Immature natural killer cell (primary cell): ENCODE results near the gene CMPK1. TPM values are rescaled to one million over a fixed set of nuclear protein-coding genes. Genes with fewer than 3 reads are reported as not detected.

Experiments
- DNase-seq, 3 donors: peaks; one replicate each; pipeline ENCODE4 v3.0.0; 2022; ENCODE audit warnings: mixed read lengths in 1 of 3
- H3K27ac Mint-ChIP-seq, 6 donors: one replicate each; pipeline ENCODE4 v1.8.0; 2020; ENCODE audit warnings: mixed read lengths in 6 of 6, mild to moderate bottlenecking in 5 of 6, inconsistent platforms in 4 of 6, moderate library complexity in 3 of 6
- H3K27me3 Mint-ChIP-seq, 3 donors: one replicate each; pipeline ENCODE4 v1.8.0; 2020 to 2021; ENCODE audit warnings: low read depth in 3 of 3, mild to moderate bottlenecking in 3 of 3, mixed read lengths in 3 of 3, moderate library complexity in 3 of 3, inconsistent platforms in 1 of 3
- H3K36me3 Mint-ChIP-seq, 3 donors: one replicate each; pipeline ENCODE4 v1.8.0; 2020; ENCODE audit warnings: mixed read lengths in 3 of 3, inconsistent platforms in 2 of 3, mild to moderate bottlenecking in 2 of 3
- H3K4me1 Mint-ChIP-seq, 2 donors: one replicate each; pipeline ENCODE4 v1.8.0; 2020; ENCODE audit warnings: inconsistent platforms in 2 of 2, mild to moderate bottlenecking in 2 of 2, mixed read lengths in 2 of 2, moderate library complexity in 1 of 2
- H3K4me3 Mint-ChIP-seq, 5 donors: one replicate each; pipeline ENCODE4 v1.8.0; 2020; ENCODE audit warnings: mild to moderate bottlenecking in 5 of 5, mixed read lengths in 5 of 5, inconsistent platforms in 3 of 5, moderate library complexity in 3 of 5
- H3K9me3 Mint-ChIP-seq, 6 donors: one replicate each; pipeline ENCODE4 v1.8.0; 2020; ENCODE audit warnings: mild to moderate bottlenecking in 6 of 6, mixed read lengths in 6 of 6, inconsistent platforms in 4 of 6, moderate library complexity in 3 of 6
- polyA plus RNA-seq, 3 donors: library from polyadenylated mRNA; unstranded; fragments of 300-500 nt; fragmentation: Illumina TruSeq; gene quantifications; one replicate each; pipeline ENCODE4 v1.2.3, GENCODE V29; 2021

CMPK1 gene
- polyA plus RNA-seq, 3 donors from 2014 or later = 122 to 171 (median 140) TPM

DNA sequence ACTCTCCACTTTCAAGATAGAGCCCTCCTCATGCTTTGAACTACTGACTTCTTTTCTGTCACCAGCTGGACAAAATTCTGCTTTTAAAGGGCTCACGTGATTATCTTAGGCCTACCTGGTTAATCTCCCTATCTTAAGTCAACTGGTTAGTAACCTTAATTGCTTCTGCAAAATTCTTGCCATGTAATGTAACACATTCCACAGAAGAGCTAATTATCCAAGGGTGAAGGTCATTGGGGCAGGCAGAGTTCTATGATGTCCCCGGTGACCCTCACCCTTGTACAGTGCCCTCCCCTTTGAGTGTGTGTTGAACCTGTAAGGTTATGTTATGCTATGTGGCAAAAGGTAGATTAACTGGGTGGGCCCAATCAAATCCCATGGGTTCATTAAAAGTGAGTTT is 57.3 kb downstream of the CMPK1 start:
- no peaks in the 10 kb centered on the region for H3K4me1 Mint-ChIP-seq
- H3K4me3 Mint-ChIP-seq = no peak overlapping the region
- no peak overlapping the region for H3K27ac Mint-ChIP-seq
- peaks cover 2 to 5% (median 3%) of the 10 kb centered on the region in 3 donors for H3K27me3 Mint-ChIP-seq
- H3K36me3 Mint-ChIP-seq = peaks cover 0 to 4% (median 0%) of the 10 kb centered on the region in 3 donors
- H3K9me3 Mint-ChIP-seq = no peaks in the 10 kb centered on the region
- DNase-seq = no peak

DNA sequence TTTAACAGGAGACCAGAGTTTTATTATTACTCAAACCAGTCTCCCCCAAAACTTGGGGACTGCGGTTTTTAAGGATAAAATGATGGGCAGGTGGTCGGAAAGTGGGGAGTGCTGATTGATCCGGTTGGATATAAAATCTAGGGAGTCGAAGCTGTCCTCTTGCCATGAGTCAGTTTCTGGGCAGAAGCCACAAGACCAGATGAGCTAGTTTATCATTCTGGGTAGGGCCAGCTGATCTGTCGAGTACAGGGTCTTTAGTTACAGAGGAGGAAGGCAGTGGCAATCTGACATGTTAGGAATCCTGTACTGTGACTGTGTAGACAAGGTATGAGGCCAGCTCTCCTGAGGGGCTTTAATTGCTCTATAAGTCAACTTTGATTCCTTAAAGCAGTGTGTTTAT is 59.6 kb downstream of the CMPK1 start:
- H3K4me3 Mint-ChIP-seq = no peak overlapping the region
- no peak for DNase-seq

DNA sequence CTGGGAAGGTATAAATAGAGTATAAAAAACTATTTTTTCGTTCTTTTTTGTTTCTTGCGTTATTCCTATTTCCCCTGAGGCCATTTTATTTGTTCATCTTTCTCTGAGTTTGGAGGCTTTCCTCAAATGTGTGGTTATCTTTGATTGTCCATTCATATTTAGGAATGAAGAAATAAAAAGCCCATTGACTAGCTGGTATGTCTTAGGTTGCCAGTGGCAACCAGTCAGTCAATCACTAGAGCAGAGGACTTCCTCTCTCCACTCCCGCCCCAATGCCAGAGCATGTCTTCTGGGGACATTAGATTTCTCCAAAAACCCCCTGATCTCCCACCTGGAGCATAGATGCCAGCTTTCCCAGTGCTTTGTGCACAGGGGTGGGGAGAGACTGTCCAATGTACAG is 61.8 kb downstream of the CMPK1 start:
- H3K27me3 Mint-ChIP-seq = peaks cover 2 to 9% (median 3%) of the 10 kb centered on the region in 3 donors
- H3K27ac Mint-ChIP-seq = no peak overlapping the region
- no peak overlapping the region for H3K4me3 Mint-ChIP-seq
- H3K36me3 Mint-ChIP-seq = peaks cover 0 to 4% (median 0%) of the 10 kb centered on the region in 3 donors
- no peaks in the 10 kb centered on the region for H3K9me3 Mint-ChIP-seq
- DNase-seq = no peak
- no peaks in the 10 kb centered on the region for H3K4me1 Mint-ChIP-seq

More for the DNA sequence above, 59.6 kb downstream of the CMPK1 start:
- Mint-ChIP-seq H3K36me3 (peaks cover 0 to 4% (median 0%) of the 10 kb centered on the region in 3 donors), H3K27ac (no peak overlapping the region), H3K27me3 (peaks cover 2 to 5% (median 3%) of the 10 kb centered on the region in 3 donors), H3K4me1 (no peaks in the 10 kb centered on the region), H3K9me3 (no peaks in the 10 kb centered on the region)

DNA sequence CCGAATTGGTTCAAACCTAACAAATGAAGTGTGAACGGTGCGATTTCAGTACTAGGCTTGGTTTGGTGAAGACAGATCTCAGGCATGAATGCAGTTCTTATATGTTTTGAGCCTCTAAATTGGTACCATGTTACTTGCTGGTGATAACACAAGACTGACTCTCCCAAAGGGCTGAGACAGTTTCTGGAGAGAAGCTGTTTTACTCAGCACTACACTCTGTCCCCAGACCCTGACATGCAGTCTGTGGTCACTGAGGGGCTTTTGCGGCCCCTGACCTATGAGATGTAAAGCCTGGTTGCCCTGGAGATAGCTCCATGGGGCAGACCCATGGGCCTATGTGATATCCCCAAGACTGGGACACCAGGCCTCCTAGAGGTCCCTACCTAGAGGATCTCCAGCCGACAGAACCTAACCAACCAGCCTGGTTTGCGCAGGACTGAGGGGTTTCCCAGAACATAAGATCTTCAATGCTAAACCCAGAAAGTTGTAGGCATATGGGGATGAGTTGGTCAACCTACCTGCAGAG is 63.1 kb downstream of the CMPK1 start:
- Mint-ChIP-seq H3K27me3 (peaks cover 0 to 9% (median 3%) of the 10 kb centered on the region in 3 donors), H3K36me3 (peaks cover 0 to 9% (median 0%) of the 10 kb centered on the region in 3 donors), H3K27ac (no peak overlapping the region), H3K4me3 (no peak overlapping the region), H3K4me1 (no peaks in the 10 kb centered on the region), H3K9me3 (peaks cover 0 to 1% (median 0%) of the 10 kb centered on the region in 6 donors)
- DNase-seq = no peak

DNA sequence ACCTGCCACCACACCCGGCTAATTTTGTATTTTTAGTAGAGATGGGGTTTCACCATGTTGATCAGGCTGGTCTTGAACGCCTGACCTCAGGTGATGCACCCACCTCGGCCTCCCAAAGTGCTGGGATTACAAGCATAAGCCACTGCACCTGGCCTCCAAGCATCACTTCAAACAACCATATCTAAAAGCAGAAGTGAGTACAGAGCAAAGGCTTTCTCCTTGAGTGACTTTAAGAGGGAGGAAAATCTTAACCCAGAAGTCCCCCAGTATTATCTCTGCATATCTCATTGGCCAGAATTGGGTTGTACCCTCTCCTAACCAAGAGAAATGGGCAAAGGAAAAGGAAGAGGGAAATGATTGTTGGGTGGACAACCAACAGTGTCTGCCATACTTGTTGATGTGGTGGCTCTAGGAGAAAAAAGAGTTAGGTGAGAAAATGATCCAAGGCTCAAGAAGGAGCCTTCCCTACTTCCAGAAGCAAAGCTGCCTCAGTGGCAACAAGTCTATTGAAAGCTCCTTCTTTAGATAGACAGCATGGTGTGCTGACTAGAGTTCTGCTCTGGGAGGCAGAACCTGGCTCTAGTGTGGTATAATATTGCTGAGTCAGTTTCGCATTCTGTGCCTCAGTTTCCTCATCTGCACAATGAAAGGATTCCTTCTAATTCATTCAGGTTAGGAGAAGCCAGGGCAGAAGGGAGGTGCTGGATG is 65.7 kb downstream of the CMPK1 start:
- Mint-ChIP-seq H3K9me3 (peaks cover 0 to 1% (median 0%) of the 10 kb centered on the region in 6 donors), H3K36me3 (peaks cover 0 to 5% (median 0%) of the 10 kb centered on the region in 3 donors), H3K4me1 (no peaks in the 10 kb centered on the region), H3K27ac (no peak overlapping the region), H3K4me3 (no peak overlapping the region), H3K27me3 (peaks cover 2 to 7% (median 2%) of the 10 kb centered on the region in 3 donors)
- DNase-seq = no peak

DNA sequence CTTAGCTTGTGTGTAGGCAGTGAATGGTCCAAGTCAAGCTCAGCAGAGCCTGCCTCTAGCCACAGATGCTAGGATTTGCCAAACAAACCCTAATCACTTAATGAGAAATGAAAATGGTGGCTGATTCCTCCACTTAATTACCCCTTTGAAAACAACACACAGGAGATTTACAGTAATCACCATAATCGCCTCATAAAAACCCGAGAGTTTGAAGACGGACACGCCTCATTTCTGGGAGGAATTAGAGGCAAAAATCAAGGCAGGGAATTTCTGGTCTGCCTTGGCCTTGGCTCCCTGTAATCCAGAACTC is 66.2 kb downstream of the CMPK1 start:
- H3K4me3 Mint-ChIP-seq = no peak overlapping the region
- H3K4me1 Mint-ChIP-seq = no peaks in the 10 kb centered on the region
- peaks cover 0 to 1% (median 0%) of the 10 kb centered on the region in 6 donors for H3K9me3 Mint-ChIP-seq
- DNase-seq = no peak
- H3K27ac Mint-ChIP-seq = no peak overlapping the region
- peaks cover 0 to 5% (median 0%) of the 10 kb centered on the region in 3 donors for H3K36me3 Mint-ChIP-seq
- peaks cover 2 to 7% (median 2%) of the 10 kb centered on the region in 3 donors for H3K27me3 Mint-ChIP-seq

DNA sequence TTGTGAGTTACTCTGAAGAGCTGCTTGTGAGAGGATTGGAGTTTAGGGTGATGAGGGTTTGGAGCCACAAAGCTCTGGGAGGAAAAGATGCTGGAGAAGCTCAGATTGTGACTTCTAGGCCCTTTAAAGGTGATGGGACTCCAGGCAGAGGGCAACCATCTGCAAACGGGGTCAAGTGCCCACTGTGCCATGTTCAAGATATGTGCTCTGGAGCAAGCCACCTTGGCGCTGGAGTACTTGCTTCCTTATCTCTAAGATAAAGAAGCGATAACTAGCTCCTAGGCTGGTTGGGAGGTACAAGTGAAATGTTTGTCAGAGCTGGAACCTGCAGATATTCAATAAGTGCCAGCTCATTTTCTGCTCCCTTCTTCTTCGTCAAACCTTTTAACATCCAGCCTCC is 68.2 kb downstream of the CMPK1 start:
- Mint-ChIP-seq H3K9me3 (peaks cover 0 to 1% (median 0%) of the 10 kb centered on the region in 6 donors), H3K4me3 (no peak overlapping the region), H3K36me3 (peaks cover 0 to 5% (median 0%) of the 10 kb centered on the region in 3 donors), H3K27me3 (peaks cover 2 to 7% (median 2%) of the 10 kb centered on the region in 3 donors), H3K27ac (no peak overlapping the region), H3K4me1 (no peaks in the 10 kb centered on the region)
- no peak for DNase-seq

DNA sequence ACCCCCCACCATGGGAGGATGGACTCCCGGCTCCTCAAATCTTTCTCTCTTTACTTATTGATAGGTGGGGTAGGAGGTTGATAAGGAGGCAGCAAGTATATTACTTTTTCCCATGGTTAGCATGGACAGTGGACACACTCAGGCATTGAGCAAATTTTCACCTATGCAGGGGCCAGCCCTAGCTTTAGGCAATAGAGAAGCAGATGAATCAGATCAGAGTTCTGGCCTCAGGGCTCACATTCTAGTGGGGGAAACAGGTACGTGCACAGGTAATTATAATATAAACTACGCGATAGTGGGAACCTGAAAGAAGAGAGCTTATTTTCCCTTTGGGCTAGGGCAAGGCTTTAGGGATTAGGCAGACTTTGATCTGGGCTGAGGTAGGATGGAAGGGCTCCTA is 69.0 kb downstream of the CMPK1 start:
- H3K4me1 Mint-ChIP-seq = no peaks in the 10 kb centered on the region
- no peak overlapping the region for H3K27ac Mint-ChIP-seq
- H3K4me3 Mint-ChIP-seq = no peak overlapping the region
- H3K27me3 Mint-ChIP-seq = peaks cover 2 to 4% (median 2%) of the 10 kb centered on the region in 3 donors
- H3K9me3 Mint-ChIP-seq = peaks cover 0 to 1% (median 0%) of the 10 kb centered on the region in 6 donors
- DNase-seq = no peak
- H3K36me3 Mint-ChIP-seq = peaks cover 0 to 5% (median 0%) of the 10 kb centered on the region in 3 donors

DNA sequence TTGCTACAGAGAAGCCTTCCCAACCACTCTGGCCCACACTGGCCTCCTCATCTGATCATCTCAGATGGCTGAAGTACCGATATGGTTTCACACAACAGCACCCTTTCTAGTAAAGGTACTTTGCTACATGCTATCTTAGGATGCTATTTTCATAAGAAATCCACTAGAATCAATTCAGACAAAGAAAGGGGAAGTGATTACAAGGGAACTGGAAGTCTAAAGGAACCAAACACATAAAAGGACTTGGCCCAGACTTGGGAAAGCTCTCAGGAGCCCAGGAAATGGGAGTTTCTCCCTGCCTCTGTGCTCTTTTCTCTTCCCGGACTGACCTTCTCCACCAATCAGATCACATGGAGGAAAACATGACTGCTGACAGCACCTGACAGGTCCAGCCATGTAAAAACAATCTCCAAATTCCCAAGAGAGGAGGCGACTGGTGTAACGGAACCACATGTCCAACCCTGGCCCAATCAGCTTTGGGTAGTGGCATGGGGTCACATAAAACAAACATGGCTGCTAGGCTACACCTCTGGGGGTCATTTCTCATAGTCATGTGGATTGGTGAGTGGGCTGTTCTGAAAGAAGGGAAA is 69.8 kb downstream of the CMPK1 start:
- Mint-ChIP-seq H3K4me1 (no peaks in the 10 kb centered on the region), H3K4me3 (no peak overlapping the region), H3K9me3 (peaks cover 0 to 1% (median 0%) of the 10 kb centered on the region in 6 donors), H3K27ac (no peak overlapping the region), H3K36me3 (peaks cover 0 to 5% (median 0%) of the 10 kb centered on the region in 3 donors), H3K27me3 (peaks cover 2 to 4% (median 2%) of the 10 kb centered on the region in 3 donors)
- no peak for DNase-seq

DNA sequence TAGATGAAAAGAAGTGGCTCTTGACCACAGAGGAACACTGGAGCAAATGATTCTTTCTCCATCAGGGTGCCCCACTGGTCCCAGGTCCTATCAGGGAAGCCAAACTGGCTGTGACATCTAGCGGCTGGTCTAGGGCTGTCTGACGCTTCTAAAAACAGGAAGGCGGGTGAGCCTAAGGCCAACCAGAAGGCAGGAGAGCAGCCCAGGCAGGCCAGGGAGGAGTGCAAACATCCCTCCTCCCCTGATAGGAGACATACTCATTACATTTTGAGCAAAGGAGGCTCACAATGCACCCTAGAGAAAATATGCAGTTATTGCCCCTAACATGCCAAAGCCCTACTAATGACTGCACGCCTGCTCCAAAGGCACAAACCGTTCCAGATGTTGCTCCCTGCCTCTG is 72.1 kb downstream of the CMPK1 start:
- H3K27me3 Mint-ChIP-seq = peaks cover 0 to 4% (median 2%) of the 10 kb centered on the region in 3 donors
- no peak for DNase-seq
- peaks cover 0 to 5% (median 0%) of the 10 kb centered on the region in 3 donors for H3K36me3 Mint-ChIP-seq
- H3K27ac Mint-ChIP-seq = no peak overlapping the region
- no peak overlapping the region for H3K4me3 Mint-ChIP-seq
- H3K4me1 Mint-ChIP-seq = no peaks in the 10 kb centered on the region
- peaks cover 0 to 1% (median 0%) of the 10 kb centered on the region in 6 donors for H3K9me3 Mint-ChIP-seq

DNA sequence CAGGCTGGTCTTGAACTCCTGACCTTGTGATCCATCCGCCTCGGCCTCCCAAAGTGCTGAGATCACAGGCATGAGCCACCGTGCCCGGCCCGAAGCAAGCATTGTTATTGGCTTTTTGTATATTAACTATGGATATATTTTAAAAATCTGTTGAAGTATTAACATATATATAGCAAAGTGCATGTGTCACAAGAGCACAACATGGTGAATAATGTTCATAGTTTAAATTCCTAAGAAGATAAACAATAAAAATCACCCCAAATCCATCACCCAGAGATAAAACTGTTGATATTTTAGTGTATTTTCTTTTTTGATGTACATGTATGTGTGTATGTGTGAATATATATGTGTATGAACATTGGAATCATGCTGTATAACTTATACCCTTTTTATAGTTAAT is 73.4 kb downstream of the CMPK1 start:
- Mint-ChIP-seq H3K27ac (no peak overlapping the region), H3K27me3 (peaks cover 0 to 4% (median 2%) of the 10 kb centered on the region in 3 donors), H3K4me1 (no peaks in the 10 kb centered on the region), H3K4me3 (no peak overlapping the region), H3K36me3 (no peaks in the 10 kb centered on the region), H3K9me3 (no peaks in the 10 kb centered on the region)
- DNase-seq = no peak

DNA sequence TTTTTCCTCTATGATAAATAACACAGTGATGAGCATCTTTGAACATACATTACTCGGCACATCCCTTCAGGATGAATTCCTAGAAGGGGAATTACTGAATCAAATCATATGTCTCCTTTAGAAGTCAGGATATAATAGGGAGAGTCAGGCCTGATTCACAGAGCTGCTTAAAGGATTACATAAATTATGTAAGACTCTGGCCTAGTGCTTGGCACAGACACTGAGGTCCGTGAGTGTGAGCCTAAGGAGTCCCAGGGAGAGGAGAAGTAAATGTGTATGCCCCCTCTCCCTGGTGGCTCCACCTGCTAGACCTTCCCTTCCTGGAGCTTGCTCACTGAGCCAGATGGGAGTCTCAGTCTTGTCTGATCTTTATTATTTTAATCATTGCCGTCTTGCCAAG is 73.9 kb downstream of the CMPK1 start:
- H3K27me3 Mint-ChIP-seq = peaks cover 0 to 2% (median 2%) of the 10 kb centered on the region in 3 donors

DNA sequence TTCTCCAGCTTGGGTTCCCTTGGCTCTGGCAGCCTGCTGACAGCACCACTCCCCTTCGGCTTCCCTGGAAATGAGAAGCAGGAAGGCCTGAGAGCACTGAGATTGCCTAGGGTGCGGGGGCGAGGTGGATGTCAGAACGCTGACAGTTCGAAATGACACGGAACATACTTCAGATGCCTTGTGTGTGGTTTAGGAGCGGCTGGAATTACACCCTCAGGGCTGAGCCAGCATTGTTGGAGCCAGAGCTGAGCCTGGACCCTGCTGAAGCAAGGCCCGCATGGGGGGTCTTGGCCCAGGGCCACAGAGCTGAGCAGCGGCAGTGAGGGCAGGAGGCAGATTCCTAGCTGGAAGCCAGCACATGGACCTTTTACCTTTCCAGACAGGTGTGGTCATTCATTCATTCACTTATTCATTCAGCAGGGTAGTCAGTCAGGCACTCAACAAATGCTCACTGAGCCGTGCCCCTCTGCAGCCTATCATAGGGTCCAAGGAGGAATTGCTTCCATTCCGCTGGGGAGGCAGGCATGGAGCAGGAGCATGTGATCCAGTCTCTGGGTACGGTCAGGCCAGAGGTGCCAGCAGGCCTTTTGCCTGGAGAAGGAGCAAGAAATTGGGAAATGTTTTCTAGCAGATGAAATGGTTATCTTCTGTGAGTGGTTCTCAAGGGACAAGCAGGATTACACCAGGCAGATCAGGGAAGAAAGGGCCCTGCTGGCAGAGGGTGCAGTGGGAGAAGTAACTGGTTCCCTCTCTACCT is 75.9 kb downstream of the CMPK1 start:
- Mint-ChIP-seq H3K4me1 (no peaks in the 10 kb centered on the region), H3K36me3 (no peaks in the 10 kb centered on the region), H3K9me3 (no peaks in the 10 kb centered on the region), H3K27ac (no peak overlapping the region), H3K27me3 (peaks cover 0 to 7% (median 6%) of the 10 kb centered on the region in 3 donors), H3K4me3 (no peak overlapping the region)
- no peak for DNase-seq

More for the DNA sequence above, 73.9 kb downstream of the CMPK1 start:
- no peak overlapping the region for H3K4me3 Mint-ChIP-seq
- H3K36me3 Mint-ChIP-seq = no peaks in the 10 kb centered on the region
- DNase-seq = no peak
- no peaks in the 10 kb centered on the region for H3K9me3 Mint-ChIP-seq
- no peak overlapping the region for H3K27ac Mint-ChIP-seq
- H3K4me1 Mint-ChIP-seq = no peaks in the 10 kb centered on the region

DNA sequence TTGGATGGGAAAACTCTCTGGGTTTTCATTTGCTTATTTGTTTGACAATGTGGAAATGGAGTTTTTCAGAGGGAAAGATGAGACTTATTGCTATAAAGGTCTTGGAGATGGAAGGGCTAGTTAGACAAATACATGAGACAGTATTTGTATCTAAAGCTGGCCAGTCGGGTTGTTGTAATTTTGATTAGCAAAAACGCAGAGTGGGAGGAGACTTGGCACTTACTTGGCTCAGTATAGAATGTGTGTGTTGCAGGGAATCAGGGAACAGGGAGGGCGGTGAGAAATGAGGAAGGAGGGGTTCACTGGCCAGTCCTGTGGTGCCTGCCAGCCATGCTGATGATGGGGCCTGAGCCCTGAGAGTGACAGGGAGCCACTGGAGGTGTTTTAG is 76.5 kb downstream of the CMPK1 start:
- H3K27ac Mint-ChIP-seq = no peak overlapping the region
- no peaks in the 10 kb centered on the region for H3K4me1 Mint-ChIP-seq
- H3K36me3 Mint-ChIP-seq = no peaks in the 10 kb centered on the region
- H3K4me3 Mint-ChIP-seq = no peak overlapping the region
- no peak for DNase-seq
- no peaks in the 10 kb centered on the region for H3K9me3 Mint-ChIP-seq
- H3K27me3 Mint-ChIP-seq = peaks cover 0 to 10% (median 9%) of the 10 kb centered on the region in 3 donors
